ENCODE measurements around the gene GFRA4.

Gene GFRA4

GRCh38 chr20:3693376-3693775 is 30.2 kb upstream of the GFRA4 start:
- no peak for DNase-seq

- DNase-seq = no peak
Observed at GRCh38 chr20:3692706-3693294, 29.6 kb upstream of the GFRA4 start.

- DNase-seq = no peak
Observed at GRCh38 chr20:3691897-3692296, 28.7 kb upstream of the GFRA4 start.

GRCh38 chr20:3691306-3691705 is 28.1 kb upstream of the GFRA4 start:
- DNase-seq = no peak

- no peak for DNase-seq
Observed at GRCh38 chr20:3690413-3690812, 27.2 kb upstream of the GFRA4 start.

- no peak for DNase-seq
Observed at GRCh38 chr20:3689978-3690377, 26.8 kb upstream of the GFRA4 start.

GRCh38 chr20:3687655-3688054 is 24.5 kb upstream of the GFRA4 start:
- DNase-seq = no peak

- peak in 10 of 14 donors; percentile 8 to 70 (median 31) for DNase-seq
Observed at GRCh38 chr20:3686867-3687321, 23.7 kb upstream of the GFRA4 start.

- no peak for DNase-seq
Observed at GRCh38 chr20:3686421-3686820, 23.2 kb upstream of the GFRA4 start.

GRCh38 chr20:3685341-3685740 is 22.1 kb upstream of the GFRA4 start:
- no peak for DNase-seq

GRCh38 chr20:3681931-3682781 is 19.0 kb upstream of the GFRA4 start, which contains the start of gene ADAM33:
TSS of gene ADAM33 (minus strand) at chr20:3682010. CDS start at chr20:3682004, 6 bp downstream.
- peak in 1 of 14 donors; percentile 8 for DNase-seq

- no peak for DNase-seq
Observed at GRCh38 chr20:3681352-3681930, 18.2 kb upstream of the GFRA4 start.

- no peak for DNase-seq
Observed at GRCh38 chr20:3680701-3681351, 17.6 kb upstream of the GFRA4 start.

- DNase-seq = peak in 3 of 14 donors; percentile 3 to 33 (median 8)
Observed at GRCh38 chr20:3679749-3680700, 16.8 kb upstream of the GFRA4 start.

GRCh38 chr20:3678856-3679720 is 15.9 kb upstream of the GFRA4 start:
- DNase-seq = no peak

- no peak for DNase-seq
Observed at GRCh38 chr20:3678198-3678597, 15.0 kb upstream of the GFRA4 start.

- DNase-seq = peak in 5 of 14 donors; percentile 9 to 51 (median 38)
Observed at GRCh38 chr20:3677733-3678132, 14.5 kb upstream of the GFRA4 start.

- DNase-seq = no peak
Observed at GRCh38 chr20:3674995-3675900, 12.0 kb upstream of the GFRA4 start.

GRCh38 chr20:3674447-3674846 is 11.2 kb upstream of the GFRA4 start:
- DNase-seq = no peak
